ENCODE measurements around the gene SCMH1.

- TF ChIP-seq POLR2A (IDR thresholded peaks at IDR 0.05; ENCODE audit: borderline replicate concordance, extremely low read depth, insufficient read depth, insufficient read length) (no peak), CBX3 (IDR thresholded peaks at IDR 0.05; ENCODE audit: low read depth) (no peak), ZNF274 (IDR thresholded peaks at IDR 0.05; ENCODE audit: low read depth, low read length) (no peak), YY1 (IDR thresholded peaks at IDR 0.05; ENCODE audit: extremely low read depth, insufficient replicate concordance, low read depth, low read length) (no peak), CTCF (IDR thresholded peaks at IDR 0.05 in 2 of 3, conservative IDR thresholded peaks at IDR 0.05 in 1 of 3; ENCODE audit: borderline replicate concordance in 1 of 3, insufficient read depth in 1 of 3, low read depth in 2 of 3, low read length in 2 of 3) (no peak), ELF1 (IDR thresholded peaks at IDR 0.05; ENCODE audit: borderline replicate concordance, low read depth) (no peak), EZH2 (IDR thresholded peaks at IDR 0.05) (no peak), POLR2AphosphoS5 (IDR thresholded peaks at IDR 0.05; ENCODE audit: low read depth, low read length) (no peak), SIN3A (IDR thresholded peaks at IDR 0.05; ENCODE audit: low read depth) (no peak)
Observed at GRCh38 chr1:41046347-41046775, 195.7 kb downstream of the SCMH1 start.
